Erythroblast (primary cell): ENCODE data around the gene PRTFDC1.
A peak's percentile ranks its signal among the peaks of the same experiment; 100 is the strongest.
"Not testable (repeated sequence)": the region's sequence is repeated elsewhere in the genome, so short reads cannot be mapped to it uniquely, and the experiment has no call there.

Experiments
- DNase-seq, 2 experiments: peaks; one replicate each; lab custom pipeline; 2025; lab: John Stamatoyannopoulos, UW
- GATA1 ChIP-seq: IDR thresholded peaks from 2 replicates; pipeline ENCODE4 v1.6.1; 2011; ENCODE audit warnings: low read depth, mild to moderate bottlenecking, control low read depth, low read length, moderate library complexity
- POLR2A ChIP-seq: IDR thresholded peaks from 2 replicates; pipeline ENCODE4 v1.6.1; 2011; ENCODE audit warnings: mild to moderate bottlenecking, low read length

Gene PRTFDC1

DNA sequence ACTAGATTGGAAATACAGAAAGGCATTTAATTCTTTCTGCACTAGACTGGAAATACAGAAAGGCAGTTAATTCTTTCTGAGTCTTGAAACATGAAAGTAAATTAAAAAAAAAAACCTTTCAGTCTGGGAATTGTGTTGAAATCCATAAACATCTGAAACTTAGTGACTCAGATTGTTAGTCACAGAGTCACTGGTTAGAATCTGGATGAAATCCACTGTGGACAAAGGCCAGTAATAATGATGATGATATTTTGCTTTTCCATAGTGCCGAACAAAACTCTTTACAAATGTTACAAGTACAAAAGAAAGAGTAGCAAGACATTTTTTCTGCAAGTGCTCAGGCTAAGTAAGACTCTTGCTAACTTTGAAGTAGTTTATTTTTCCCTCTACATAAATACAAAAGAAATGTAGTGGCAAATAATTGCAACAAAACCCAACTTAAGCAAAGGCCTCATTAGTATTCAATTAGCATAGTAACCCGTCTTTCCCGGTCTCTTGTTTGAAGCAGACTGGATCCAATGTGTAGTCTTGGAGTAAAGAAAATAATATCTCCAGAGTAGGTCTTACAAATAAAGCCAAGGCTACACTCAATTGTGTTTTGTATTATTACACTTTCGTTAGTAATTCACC is 5.8 kb upstream of the PRTFDC1 start:
- DNase-seq, result no peak

DNA sequence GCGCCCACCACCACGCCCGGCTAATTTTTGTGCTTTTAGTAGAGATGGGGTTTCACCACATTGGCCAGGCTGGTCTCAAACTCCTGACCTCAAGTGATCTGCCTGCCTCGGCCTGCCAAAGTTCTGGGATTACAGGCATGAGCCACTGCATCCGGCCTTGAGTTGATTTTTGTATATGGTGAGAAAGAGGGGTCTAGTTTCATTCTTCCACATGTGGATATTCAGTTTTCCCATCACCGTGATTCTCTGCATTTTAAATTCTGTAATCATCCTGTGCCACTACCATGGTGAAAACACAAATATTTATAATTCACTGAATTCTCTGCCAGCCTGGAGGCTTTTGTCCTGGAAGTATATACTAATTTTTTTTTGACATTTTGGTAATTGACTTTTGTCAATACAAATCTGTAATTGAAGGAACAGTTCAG is 5.2 kb upstream of the PRTFDC1 start:
- not testable (repeated sequence) for DNase-seq

More for the DNA sequence above, 5.8 kb upstream of the PRTFDC1 start:
- TF ChIP-seq GATA1, result no peak
- no peak for TF ChIP-seq POLR2A

DNA sequence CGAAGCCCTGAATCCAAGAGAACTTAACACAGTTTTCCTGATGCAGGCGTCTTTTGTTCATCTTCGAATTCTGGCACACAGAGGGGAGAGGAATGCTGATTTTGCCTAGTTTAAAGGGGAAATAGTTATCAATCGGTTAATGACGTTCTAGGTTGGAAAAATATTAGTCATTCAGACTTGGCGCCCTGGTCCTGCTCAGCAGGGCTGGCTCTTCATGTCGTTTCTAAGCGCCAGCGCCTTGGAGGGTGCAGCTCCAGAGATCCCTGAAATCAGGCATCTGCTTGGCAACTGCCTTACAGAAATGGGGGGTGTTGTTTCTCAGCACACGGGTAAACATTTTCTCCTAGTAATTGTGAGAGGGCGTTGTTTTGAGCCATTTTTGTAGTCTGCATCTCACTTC is 1.3 kb upstream of the PRTFDC1 start:
- TF ChIP-seq GATA1, result no peak
- TF ChIP-seq POLR2A, result no peak
- no peak for DNase-seq

GRCh38 chr10:24952707-24953645 is 570 bp upstream of the PRTFDC1 start:
- DNase-seq, result peak; percentile 28 to 56
- no peak for TF ChIP-seq POLR2A
- no peak for TF ChIP-seq GATA1

GRCh38 chr10:24951201-24952142 is 934 bp downstream of the PRTFDC1 start:
- TF ChIP-seq POLR2A (no peak), GATA1 (no peak)
- peak; percentile 49 to 53 for DNase-seq

DNA sequence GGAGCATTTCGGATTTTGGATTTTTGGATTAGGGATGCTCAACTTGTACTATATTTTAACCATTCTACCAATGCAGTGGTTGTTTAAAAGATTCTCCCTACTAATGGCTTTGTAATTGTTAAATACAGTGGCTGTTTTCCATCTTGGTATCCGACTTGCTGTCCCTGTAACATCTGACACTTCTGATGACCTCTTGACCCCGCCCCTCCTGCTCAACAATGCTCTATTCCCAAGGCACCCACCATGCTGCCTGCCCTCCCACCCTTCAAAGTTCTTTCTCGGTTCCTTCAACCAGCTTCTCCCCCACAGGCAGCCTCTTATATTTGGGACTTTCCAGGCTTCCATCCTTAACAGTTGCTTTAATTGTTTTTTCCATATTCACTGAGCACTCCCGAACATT is 2.0 kb downstream of the PRTFDC1 start:
- no peak for TF ChIP-seq POLR2A
- no peak for TF ChIP-seq GATA1
- DNase-seq, result no peak

DNA sequence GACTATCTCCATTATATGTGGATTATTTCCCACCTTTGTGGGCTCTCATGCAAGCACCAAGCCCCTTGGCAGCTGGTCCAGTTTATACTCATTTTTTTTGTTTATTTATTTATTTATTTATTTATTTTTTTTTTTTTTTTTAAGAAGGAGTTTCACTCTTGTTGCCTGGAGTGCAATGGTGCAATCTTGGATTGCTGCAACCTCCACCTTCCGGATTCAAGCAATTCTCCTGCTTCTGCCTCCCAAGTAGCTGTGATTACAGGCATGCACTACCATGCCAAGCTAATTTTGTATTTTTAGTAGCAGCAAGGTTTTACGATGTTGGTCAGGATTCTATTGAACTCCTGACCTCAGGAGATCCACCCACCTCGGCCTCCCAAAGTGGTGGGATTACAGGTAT is 2.8 kb downstream of the PRTFDC1 start:
- DNase-seq, result no peak
- TF ChIP-seq POLR2A (no peak), GATA1 (no peak)

GRCh38 chr10:24947304-24948097 is 4.9 kb downstream of the PRTFDC1 start:
- TF ChIP-seq POLR2A (no peak), GATA1 (no peak)
- no peak for DNase-seq

DNA sequence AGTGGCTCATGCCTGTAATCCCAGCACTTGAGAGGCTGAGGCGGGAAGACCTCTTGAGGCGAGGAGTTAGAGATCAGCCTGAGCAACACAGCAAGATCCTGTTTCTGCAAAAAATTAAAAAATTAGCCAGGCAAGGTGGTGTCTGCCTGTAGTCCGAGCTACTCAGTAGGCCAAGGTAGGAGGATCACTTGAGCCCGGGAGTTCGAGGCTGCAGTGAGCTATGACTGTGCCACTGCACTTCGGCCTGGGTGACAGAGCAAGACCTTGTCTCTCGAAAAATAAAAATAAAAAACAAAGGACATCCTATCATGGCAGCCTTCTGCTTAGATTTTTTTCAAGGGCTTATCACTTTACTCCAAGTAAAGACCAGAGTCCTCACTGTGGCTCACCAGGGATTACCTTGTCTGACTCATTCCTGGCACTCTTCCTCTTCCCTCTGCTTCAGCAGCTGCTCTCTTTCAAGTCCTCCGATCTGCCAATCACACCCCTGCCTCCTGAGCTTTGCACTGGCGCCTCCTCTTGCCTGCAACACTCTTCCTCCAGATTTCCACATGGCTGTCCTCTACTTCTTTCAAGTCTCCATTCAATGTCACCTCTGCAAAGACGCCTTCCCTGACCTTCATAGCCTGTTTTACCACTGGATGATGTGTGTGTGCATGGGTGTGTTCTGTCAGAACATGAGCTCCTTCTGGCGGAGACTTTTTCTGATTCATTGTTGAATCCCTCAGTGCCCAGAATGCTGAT is 7.7 kb downstream of the PRTFDC1 start:
- peak in 1 of 2 experiments; percentile 46 for DNase-seq

DNA sequence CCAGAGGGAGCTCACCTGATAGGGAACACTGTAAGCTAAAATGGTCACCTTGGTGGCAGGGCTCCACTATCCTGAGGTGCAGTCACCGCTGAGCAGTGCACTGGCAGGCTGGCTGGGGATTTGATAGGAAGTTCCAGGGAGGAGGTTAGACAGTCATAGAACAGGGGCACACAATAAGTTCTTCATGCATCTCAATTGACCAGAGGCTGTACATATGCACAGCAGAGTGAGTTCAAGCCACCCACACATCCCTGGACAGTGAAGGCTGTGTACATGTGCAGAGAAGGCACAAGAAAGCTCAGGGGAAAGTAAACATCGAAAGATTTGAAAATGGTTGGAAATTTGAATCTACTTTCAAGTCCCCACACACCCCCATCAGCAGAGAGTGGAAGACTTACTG is 13.9 kb downstream of the PRTFDC1 start:
- TF ChIP-seq POLR2A, result no peak
- TF ChIP-seq GATA1, result no peak
- no peak for DNase-seq

More for the DNA sequence above, 7.7 kb downstream of the PRTFDC1 start:
- TF ChIP-seq GATA1, result no peak
- no peak for TF ChIP-seq POLR2A

DNA sequence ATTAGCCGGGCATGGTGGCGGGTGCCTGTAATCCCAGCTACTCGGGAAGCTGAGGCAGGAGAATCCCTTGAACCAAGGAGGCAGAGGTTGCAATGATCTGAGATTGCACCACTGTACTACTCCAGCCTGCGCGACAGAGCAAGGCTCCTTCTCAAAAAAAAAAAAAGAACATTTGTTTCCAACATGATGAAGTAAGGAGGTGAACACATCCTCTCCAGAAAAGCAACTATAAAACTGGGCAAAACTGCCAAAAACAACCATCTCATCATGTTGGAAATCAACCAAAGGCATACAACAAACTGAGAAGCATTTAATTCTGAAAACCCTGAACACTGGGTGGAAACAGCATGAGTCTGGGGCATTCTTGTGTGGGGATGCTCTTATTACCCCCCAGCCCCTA is 14.3 kb downstream of the PRTFDC1 start:
- TF ChIP-seq GATA1, result no peak
- TF ChIP-seq POLR2A, result no peak
- no peak for DNase-seq

DNA sequence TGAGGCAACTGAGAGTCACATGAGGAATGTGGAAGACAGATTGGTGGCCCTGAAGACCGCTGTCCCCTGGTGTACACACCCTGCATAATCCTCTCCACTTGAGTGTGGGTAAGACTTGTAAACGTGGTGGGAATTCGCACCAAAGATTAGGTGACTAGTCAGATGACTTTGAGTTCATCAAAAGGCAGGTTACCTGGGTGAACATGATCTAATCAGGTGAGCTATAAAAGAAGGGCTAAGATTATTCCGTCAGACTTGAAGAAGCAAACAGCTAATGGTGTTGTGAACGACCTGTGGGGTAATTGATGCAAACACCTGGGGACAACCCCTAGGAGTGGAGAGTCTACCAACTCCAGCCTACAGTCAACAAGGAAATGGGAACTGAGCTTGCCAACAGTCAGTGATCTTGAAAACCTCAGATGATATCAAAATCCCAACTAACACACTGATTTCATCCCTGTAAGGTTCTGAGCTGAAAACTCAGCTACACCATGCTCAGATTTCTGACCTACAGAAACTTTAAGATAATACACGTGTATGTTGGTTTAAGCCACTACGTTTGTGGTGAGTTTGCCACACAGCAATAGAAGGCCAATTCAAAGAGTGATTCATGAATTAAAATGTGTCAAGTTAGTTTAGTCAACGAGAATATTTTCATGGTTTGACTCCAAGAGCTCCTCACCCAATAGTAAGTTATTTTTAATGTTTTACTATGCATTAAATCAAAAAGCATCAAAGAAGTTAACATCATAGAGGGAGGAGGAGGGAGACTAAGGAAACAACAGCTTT is 16.7 kb downstream of the PRTFDC1 start:
- TF ChIP-seq POLR2A (no peak), GATA1 (no peak)
- peak in 1 of 2 experiments; percentile 39 for DNase-seq
